Stimulated activated naive CD8-positive, alpha-beta T cell treated with anti-CD3 and anti-CD28 coated beads, Interleukin-15, Interleukin-2, amounts not matched to agents 100 ng/mL and 50 ng/mL, for 24 hours (primary cell): ENCODE results near the gene HLA-DPB1.

Experiments
- H3K27ac Mint-ChIP-seq: one replicate; pipeline ENCODE4 v1.8.0; 2021; ENCODE audit warnings: mild to moderate bottlenecking, mixed read lengths
- H3K27me3 Mint-ChIP-seq: one replicate; pipeline ENCODE4 v1.8.0; 2021; ENCODE audit warnings: mixed read lengths
- H3K36me3 Mint-ChIP-seq: one replicate; pipeline ENCODE4 v1.8.0; 2021; ENCODE audit warnings: low read depth, mixed read lengths
- H3K4me1 Mint-ChIP-seq: one replicate; pipeline ENCODE4 v1.8.0; 2021; ENCODE audit warnings: low read depth, mixed read lengths
- H3K4me3 Mint-ChIP-seq: one replicate; pipeline ENCODE4 v1.8.0; 2021; ENCODE audit warnings: mild to moderate bottlenecking, mixed read lengths
- H3K9me3 Mint-ChIP-seq: one replicate; pipeline ENCODE4 v1.8.0; 2021; ENCODE audit warnings: mixed read lengths

The HLA-DPB1 gene

GRCh38 chr6:33075568-33076405 is at the start of gene HLA-DPB1:
TSS of gene HLA-DPB1 (plus strand) at chr6:33075990. CDS start at chr6:33076042, 52 bp downstream.
- Mint-ChIP-seq H3K27ac (peak within 1 kb of the TSS; percentile 23), H3K4me1 (peaks cover 59% of the 10 kb centered on the region), H3K9me3 (no peaks in the 10 kb centered on the region), H3K36me3 (no peaks in the 10 kb centered on the region), H3K4me3 (peak within 1 kb of the TSS; percentile 66), H3K27me3 (no peaks in the 10 kb centered on the region)

- Mint-ChIP-seq H3K27ac (peak overlapping the region; percentile 78), H3K9me3 (no peaks in the 10 kb centered on the region), H3K4me3 (peak overlapping the region; percentile 2), H3K36me3 (no peaks in the 10 kb centered on the region), H3K4me1 (peaks cover 31% of the 10 kb centered on the region), H3K27me3 (no peaks in the 10 kb centered on the region)
Observed at GRCh38 chr6:33028220-33028849, 47.5 kb upstream of the HLA-DPB1 start.

DNA sequence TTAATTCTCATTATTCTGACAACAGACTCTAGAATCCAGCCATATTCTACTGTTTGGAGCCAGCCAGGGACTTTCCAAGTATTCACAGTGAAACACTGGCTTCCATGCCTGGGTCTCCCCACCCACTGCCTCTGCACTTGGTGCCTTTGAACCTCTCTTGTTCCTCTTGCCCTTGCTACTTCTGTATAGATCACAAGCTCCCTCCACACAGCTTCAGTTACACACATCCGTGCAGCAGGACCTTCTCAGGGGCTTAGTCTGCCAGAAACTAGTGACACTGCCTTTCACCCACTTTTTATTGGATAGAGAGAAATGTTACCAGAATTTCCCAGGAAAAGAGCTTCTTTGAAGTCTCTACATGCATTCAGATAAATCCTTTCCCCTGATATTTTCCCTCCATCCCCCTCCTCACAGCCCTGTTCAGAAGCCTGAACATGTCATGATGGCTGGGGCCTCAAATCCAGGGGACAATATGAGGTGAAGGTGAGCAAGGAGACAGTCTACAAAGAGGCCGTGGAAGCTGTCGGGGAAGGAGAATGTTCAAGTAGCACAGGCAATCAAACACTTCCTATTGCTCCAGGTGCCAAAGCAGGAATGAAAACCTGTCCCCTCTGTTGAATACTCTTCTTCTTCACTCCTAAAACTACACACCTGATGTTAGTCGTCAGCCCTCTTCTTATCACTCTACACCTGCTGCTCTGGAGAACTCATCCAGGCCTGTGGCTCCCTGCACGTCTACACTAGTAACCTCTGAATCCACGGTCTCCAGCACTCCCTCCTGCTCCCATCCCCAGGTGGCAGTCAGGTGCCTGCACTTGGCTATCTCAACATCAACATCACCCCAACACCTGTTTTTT is 46.2 kb upstream of the HLA-DPB1 start:
- H3K4me3 Mint-ChIP-seq: no peak overlapping the region
- no peaks in the 10 kb centered on the region for H3K27me3 Mint-ChIP-seq
- H3K9me3 Mint-ChIP-seq: no peaks in the 10 kb centered on the region
- H3K4me1 Mint-ChIP-seq: peaks cover 31% of the 10 kb centered on the region
- peaks cover under 1% of the 10 kb centered on the region for H3K36me3 Mint-ChIP-seq
- peak overlapping the region; percentile 72 for H3K27ac Mint-ChIP-seq

DNA sequence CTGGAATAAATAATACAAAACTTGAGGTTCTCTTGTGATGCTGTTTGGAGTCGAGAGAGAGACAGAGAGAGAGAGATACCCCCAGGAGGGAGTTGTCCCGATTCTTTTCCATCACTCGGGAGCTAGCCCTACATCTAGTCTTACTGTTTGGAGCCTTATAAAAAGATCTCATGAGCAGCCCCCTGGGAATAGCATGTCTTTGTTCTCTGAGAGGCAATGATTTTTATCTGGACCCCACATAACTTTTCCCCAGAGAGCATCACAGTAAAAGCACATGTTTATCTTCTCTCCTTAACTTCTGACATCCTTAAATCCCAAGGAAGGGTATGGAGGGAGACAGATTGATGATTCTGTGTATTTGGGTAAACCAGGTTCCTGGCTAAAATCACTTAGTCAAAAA is 45.5 kb upstream of the HLA-DPB1 start:
- peaks cover 6% of the 10 kb centered on the region for H3K36me3 Mint-ChIP-seq
- peaks cover 4% of the 10 kb centered on the region for H3K9me3 Mint-ChIP-seq
- H3K4me1 Mint-ChIP-seq: peaks cover 31% of the 10 kb centered on the region
- peaks cover 3% of the 10 kb centered on the region for H3K27me3 Mint-ChIP-seq
- H3K27ac Mint-ChIP-seq: peak overlapping the region; percentile 72
- H3K4me3 Mint-ChIP-seq: no peak overlapping the region

- Mint-ChIP-seq H3K4me3 (no peak overlapping the region), H3K27me3 (peaks cover 13% of the 10 kb centered on the region), H3K27ac (no peak overlapping the region), H3K4me1 (peaks cover 15% of the 10 kb centered on the region), H3K9me3 (peaks cover 10% of the 10 kb centered on the region), H3K36me3 (peaks cover 6% of the 10 kb centered on the region)
Observed at GRCh38 chr6:33034554-33034953, 41.2 kb upstream of the HLA-DPB1 start.

DNA sequence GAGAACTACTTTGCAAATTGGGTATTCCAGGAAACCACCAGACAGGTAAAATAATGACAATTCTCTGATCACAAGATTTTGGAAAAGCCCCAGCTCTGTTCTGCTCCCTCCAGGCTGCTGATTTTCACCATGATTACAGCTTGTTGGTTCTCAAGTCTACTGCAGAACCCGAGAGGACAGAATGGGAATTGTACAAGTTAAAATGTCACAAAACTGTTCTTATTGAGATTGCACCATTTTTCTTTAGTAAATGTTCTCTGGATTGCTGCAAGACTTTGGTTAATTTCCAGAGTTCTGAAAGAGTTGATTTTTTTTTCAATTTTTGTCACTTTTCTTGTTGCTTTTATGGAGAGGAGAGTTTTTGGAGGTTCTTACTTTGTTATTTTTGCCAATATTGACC is 39.3 kb upstream of the HLA-DPB1 start:
- no peak overlapping the region for H3K27ac Mint-ChIP-seq

DNA sequence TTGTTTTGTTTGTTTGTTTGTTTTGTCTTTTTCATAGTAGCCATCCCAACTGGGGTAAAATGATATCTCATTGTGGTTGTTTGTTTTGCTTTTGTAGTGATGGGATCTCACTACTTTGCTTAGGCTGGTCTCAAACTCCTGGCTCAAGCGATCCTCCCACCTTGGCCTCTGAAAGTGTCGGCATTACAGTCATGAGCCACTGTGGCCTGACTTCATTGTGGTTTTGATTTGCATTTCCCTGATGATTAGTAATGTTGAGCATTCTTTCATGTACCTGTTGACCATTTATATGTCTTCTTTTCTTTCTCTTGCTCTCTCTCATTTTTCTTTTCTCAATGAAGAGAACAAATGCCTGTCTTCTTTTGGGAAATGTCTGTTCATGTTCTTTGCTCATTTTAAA is 35.6 kb upstream of the HLA-DPB1 start:
- Mint-ChIP-seq H3K9me3 (peaks cover 7% of the 10 kb centered on the region), H3K36me3 (no peaks in the 10 kb centered on the region), H3K27ac (no peak overlapping the region), H3K4me3 (no peak overlapping the region), H3K4me1 (no peaks in the 10 kb centered on the region), H3K27me3 (peaks cover 15% of the 10 kb centered on the region)

More for the DNA sequence above, 39.3 kb upstream of the HLA-DPB1 start:
- Mint-ChIP-seq H3K36me3 (peaks cover 6% of the 10 kb centered on the region), H3K4me3 (no peak overlapping the region), H3K9me3 (peaks cover 10% of the 10 kb centered on the region), H3K4me1 (no peaks in the 10 kb centered on the region), H3K27me3 (peaks cover 13% of the 10 kb centered on the region)

DNA sequence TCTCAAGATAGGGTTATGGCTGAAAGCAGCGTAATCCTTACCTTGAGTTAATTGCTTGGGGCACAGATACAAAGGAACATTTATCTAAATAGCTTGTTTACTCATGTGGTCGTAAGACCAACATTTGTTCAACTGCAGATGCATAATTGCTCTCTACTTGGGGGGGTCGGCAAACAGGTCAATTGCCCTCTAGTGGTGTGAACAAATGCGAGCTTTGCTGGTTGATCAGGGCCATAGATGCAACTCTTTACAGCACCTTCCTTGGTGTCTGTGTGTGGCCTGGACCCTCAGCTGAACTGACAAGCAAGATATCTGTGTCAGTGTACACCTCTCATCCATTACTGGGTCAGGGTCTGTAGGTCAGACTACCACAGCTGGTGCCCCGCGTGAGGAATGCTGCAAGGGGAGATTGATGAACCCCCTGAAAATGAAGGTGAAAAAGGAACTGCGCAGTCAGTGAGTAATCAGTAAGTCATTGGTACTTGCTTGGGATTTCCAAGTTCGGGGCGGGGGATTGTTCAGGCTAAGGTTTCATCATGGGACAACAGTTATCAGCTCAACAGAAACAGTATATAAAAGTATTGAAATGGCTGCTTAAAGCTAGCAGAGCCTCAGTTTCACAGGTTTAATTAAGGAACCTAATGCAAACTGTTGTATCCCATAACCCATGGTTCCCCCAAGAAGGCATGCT is 26.3 kb upstream of the HLA-DPB1 start:
- Mint-ChIP-seq H3K4me3 (no peak overlapping the region), H3K27ac (no peak overlapping the region), H3K4me1 (no peaks in the 10 kb centered on the region), H3K9me3 (no peaks in the 10 kb centered on the region), H3K27me3 (peaks cover 26% of the 10 kb centered on the region), H3K36me3 (no peaks in the 10 kb centered on the region)

DNA sequence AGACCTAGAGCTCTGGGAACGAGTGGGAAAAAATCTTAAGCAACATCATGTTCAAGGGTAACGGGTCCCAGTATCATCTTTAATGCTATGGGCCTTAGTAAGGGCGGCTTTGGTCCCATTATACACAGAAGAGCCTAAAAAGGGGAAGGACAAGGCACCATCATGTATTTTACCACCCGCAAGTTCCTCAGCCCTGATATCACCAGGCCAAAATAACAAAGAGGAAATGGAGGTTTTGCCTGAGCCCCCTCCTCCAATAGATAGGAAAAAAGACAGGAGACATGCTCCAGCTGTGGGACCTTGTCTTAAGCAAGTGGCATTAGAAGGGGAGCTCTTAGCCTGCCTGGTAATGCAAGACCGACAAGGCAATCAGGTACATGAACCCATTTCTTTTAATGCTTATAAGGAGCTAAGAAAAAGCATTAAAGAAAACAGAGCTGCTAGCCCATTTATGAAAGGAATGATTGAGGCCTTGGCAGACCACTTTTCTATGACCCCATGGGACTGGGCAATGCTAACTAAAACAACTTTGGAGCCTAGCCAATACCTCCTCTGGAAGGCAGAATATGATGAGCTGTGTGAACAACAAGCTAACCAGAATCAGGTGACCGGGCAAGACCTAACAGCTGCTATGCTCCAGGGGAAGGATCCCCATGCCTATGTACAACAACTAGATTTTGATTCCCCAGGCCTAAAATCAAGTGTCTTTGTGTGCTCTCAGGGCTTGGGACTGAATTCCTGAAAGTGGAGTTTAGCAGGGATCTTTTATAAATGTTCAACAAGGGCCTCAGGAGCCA is 25.6 kb upstream of the HLA-DPB1 start:
- Mint-ChIP-seq H3K4me3 (no peak overlapping the region), H3K27ac (no peak overlapping the region), H3K27me3 (peaks cover 22% of the 10 kb centered on the region), H3K9me3 (no peaks in the 10 kb centered on the region), H3K36me3 (no peaks in the 10 kb centered on the region), H3K4me1 (no peaks in the 10 kb centered on the region)

GRCh38 chr6:33052627-33053026 is 23.2 kb upstream of the HLA-DPB1 start:
- H3K4me1 Mint-ChIP-seq: no peaks in the 10 kb centered on the region
- no peaks in the 10 kb centered on the region for H3K9me3 Mint-ChIP-seq
- no peaks in the 10 kb centered on the region for H3K36me3 Mint-ChIP-seq
- H3K27me3 Mint-ChIP-seq: peaks cover 8% of the 10 kb centered on the region
- H3K4me3 Mint-ChIP-seq: no peak overlapping the region
- no peak overlapping the region for H3K27ac Mint-ChIP-seq

DNA sequence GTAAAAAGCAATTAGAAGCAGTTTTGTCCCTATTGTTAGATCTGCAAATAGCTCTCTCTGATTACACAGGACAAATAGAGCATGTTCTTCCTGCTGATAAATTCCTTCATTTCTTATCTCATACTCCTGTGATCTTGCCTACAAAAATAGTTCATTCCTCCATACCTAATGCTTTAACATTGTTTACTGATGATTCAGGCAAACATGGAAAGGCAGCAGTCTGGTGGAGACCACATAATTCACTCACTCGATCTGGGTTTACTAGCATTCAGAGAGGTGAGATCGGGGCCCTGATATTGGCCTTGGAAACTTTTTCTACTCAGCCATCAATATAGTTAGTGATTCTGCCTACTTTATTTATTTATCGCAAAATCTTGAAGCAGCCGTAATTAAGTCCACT is 22.6 kb upstream of the HLA-DPB1 start:
- Mint-ChIP-seq H3K4me1 (no peaks in the 10 kb centered on the region), H3K36me3 (no peaks in the 10 kb centered on the region), H3K27me3 (peaks cover 8% of the 10 kb centered on the region), H3K27ac (no peak overlapping the region), H3K4me3 (no peak overlapping the region), H3K9me3 (no peaks in the 10 kb centered on the region)

GRCh38 chr6:33057222-33058150 is 18.3 kb upstream of the HLA-DPB1 start:
- Mint-ChIP-seq H3K27ac (no peak overlapping the region), H3K4me1 (peaks cover 9% of the 10 kb centered on the region), H3K4me3 (no peak overlapping the region), H3K9me3 (no peaks in the 10 kb centered on the region), H3K36me3 (no peaks in the 10 kb centered on the region), H3K27me3 (no peaks in the 10 kb centered on the region)

- Mint-ChIP-seq H3K27me3 (no peaks in the 10 kb centered on the region), H3K9me3 (no peaks in the 10 kb centered on the region), H3K4me1 (peaks cover 13% of the 10 kb centered on the region), H3K27ac (no peak overlapping the region), H3K36me3 (no peaks in the 10 kb centered on the region), H3K4me3 (no peak overlapping the region)
Observed at GRCh38 chr6:33061987-33062386, 13.8 kb upstream of the HLA-DPB1 start.
